ENCODE measurements around the gene GET4.
"Not testable (repeated sequence)": the region's sequence is repeated elsewhere in the genome, so short reads cannot be mapped to it uniquely, and the experiment has no call there.

DNA sequence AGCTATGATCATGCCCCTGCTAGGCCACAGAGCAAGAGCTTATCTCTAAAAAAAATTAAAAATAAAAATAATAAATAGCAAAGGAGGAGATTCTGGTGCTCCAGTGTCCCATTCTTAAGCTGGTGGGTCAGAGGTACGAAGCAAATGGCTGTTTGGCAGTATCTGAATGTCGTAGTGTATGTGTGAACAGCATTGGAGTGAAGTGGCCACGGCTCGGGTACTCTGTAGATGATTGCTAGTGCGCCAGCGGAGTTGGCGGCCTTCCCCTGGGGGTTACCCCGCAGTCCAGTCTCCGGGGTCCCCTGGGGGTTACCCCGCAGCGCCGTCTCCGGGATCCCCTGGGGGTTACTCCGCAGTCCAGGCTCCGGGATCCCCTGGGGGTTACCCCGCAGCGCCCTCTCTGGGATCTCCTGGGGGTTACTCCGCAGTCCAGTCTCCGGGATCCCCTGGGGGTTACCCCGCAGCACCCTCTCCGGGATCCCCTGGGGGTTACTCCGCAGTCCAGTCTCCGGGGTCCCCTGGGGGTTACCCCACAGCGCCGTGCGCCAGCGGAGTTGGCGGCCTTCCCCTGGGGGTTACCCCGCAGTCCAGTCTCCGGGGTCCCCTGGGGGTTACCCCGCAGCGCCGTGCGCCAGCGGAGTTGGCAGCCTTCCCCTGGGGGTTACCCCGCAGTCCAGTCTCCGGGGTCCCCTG is 29.2 kb upstream of the GET4 start:
- TF ChIP-seq, protein P1, sequence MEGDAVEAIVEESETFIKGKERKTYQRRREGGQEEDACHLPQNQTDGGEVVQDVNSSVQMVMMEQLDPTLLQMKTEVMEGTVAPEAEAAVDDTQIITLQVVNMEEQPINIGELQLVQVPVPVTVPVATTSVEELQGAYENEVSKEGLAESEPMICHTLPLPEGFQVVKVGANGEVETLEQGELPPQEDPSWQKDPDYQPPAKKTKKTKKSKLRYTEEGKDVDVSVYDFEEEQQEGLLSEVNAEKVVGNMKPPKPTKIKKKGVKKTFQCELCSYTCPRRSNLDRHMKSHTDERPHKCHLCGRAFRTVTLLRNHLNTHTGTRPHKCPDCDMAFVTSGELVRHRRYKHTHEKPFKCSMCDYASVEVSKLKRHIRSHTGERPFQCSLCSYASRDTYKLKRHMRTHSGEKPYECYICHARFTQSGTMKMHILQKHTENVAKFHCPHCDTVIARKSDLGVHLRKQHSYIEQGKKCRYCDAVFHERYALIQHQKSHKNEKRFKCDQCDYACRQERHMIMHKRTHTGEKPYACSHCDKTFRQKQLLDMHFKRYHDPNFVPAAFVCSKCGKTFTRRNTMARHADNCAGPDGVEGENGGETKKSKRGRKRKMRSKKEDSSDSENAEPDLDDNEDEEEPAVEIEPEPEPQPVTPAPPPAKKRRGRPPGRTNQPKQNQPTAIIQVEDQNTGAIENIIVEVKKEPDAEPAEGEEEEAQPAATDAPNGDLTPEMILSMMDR (IDR thresholded peaks at IDR 0.05), result not testable (repeated sequence)
- not testable (repeated sequence) for TF ChIP-seq POLR2AphosphoS5 (IDR thresholded peaks at IDR 0.05; ENCODE audit: low read depth, low read length); SIN3A (IDR thresholded peaks at IDR 0.05; ENCODE audit: borderline replicate concordance, insufficient read depth, low read depth, low read length); TCF7L2 (IDR thresholded peaks at IDR 0.05; ENCODE audit: low read depth, low read length)
- TF ChIP-seq, protein P2, sequence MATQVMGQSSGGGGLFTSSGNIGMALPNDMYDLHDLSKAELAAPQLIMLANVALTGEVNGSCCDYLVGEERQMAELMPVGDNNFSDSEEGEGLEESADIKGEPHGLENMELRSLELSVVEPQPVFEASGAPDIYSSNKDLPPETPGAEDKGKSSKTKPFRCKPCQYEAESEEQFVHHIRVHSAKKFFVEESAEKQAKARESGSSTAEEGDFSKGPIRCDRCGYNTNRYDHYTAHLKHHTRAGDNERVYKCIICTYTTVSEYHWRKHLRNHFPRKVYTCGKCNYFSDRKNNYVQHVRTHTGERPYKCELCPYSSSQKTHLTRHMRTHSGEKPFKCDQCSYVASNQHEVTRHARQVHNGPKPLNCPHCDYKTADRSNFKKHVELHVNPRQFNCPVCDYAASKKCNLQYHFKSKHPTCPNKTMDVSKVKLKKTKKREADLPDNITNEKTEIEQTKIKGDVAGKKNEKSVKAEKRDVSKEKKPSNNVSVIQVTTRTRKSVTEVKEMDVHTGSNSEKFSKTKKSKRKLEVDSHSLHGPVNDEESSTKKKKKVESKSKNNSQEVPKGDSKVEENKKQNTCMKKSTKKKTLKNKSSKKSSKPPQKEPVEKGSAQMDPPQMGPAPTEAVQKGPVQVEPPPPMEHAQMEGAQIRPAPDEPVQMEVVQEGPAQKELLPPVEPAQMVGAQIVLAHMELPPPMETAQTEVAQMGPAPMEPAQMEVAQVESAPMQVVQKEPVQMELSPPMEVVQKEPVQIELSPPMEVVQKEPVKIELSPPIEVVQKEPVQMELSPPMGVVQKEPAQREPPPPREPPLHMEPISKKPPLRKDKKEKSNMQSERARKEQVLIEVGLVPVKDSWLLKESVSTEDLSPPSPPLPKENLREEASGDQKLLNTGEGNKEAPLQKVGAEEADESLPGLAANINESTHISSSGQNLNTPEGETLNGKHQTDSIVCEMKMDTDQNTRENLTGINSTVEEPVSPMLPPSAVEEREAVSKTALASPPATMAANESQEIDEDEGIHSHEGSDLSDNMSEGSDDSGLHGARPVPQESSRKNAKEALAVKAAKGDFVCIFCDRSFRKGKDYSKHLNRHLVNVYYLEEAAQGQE (IDR thresholded peaks at IDR 0.05; ENCODE audit: insufficient read depth in 1 of 2, low read depth in 2 of 2, low read length in 1 of 2), result not testable (repeated sequence)

Data from Panc1 (cell line).